Upper lobe of left lung (tissue), 4 donors: ENCODE results near the gene ARHGEF7.

Experiments used
- CTCF ChIP-seq, 6 experiments: fragments of 450-650 bp in 4 of 6; fragments of 200-600 bp in 2 of 6; sonication (generic) in 2 of 6; IDR thresholded peaks; one replicate each; pipeline ENCODE4 v1.5.1; 2016 to 2019; ENCODE audit warnings: antibody characterized with exemption in 6 of 6
- POLR2A ChIP-seq, 4 donors: fragments of 450-650 bp; IDR thresholded peaks; one replicate each; pipeline ENCODE4 v1.5.1; 2016 to 2017; ENCODE audit warnings: antibody characterized with exemption in 4 of 4, mild to moderate bottlenecking in 2 of 4

GRCh38 chr13:111278743-111279652 lies 163.9 kb downstream of the ARHGEF7 start:
- TF ChIP-seq POLR2A (IDR thresholded peaks at IDR 0.05) = no peak
- no peak for TF ChIP-seq CTCF (IDR thresholded peaks at IDR 0.05)
